ENCODE results near the gene ZDHHC13.
"Not testable (repeated sequence)": the region's sequence is repeated elsewhere in the genome, so short reads cannot be mapped to it uniquely, and the experiment has no call there.

ZDHHC13 gene

GRCh38 chr11:19093976-19094375, 23.0 kb upstream of the ZDHHC13 start:
- FAIRE-seq (no peak), DNase-seq (ENCODE audit: extremely low spot score, insufficient read length, low read depth) (no peak)

DNA sequence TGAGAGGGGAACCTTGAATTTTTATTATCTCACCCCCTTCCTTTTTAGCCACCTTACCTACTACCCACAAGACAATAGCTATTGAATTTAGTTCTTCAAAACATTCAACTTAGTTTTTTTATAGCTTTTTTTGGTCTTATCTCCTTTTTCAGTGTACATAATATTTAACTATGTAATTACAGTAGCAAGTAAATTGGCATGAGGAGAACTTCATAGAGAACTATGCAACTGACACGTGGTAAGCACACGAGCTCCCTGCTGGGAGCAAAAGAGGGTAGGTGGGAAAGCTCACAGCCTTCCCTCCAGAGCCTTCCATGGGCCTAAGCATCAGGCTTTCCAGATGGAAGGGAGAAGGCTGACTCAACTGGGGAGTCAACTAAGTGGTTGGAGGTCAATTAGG, 22.1 kb upstream of the ZDHHC13 start:
- FAIRE-seq (no peak), DNase-seq (ENCODE audit: extremely low spot score, insufficient read length, low read depth) (no peak)

GRCh38 chr11:19099093-19099492, 17.9 kb upstream of the ZDHHC13 start:
- DNase-seq (ENCODE audit: extremely low spot score, insufficient read length, low read depth) (no peak), FAIRE-seq (no peak)

GRCh38 chr11:19100885-19101284, 16.1 kb upstream of the ZDHHC13 start:
- no peak for DNase-seq (ENCODE audit: extremely low spot score, insufficient read length, low read depth)
- FAIRE-seq: no peak

- DNase-seq (ENCODE audit: extremely low spot score, insufficient read length, low read depth) (no peak), FAIRE-seq (no peak)
Observed at GRCh38 chr11:19101796-19102520, 15.0 kb upstream of the ZDHHC13 start.

DNA sequence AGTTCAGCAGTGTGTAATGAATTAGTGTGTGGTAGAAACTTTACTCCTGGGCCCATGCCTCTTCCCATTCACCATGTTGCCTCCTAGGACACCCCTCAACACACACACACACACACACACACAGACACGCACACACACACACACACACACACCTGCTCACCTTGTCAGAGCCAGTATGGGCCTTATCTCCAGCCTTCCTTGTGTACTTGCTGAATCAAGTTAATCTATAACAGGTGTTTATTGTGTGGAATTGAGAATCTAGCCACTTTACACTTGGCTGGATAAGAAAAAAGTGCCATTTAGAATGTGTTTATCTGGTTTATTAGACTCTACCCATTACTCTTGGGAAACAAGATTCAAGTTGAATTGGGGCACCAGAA, 14.5 kb upstream of the ZDHHC13 start:
- FAIRE-seq (no peak), DNase-seq (ENCODE audit: extremely low spot score, insufficient read length, low read depth) (no peak)

GRCh38 chr11:19105011-19105410, 12.0 kb upstream of the ZDHHC13 start:
- DNase-seq (ENCODE audit: extremely low spot score, insufficient read length, low read depth) (no peak), FAIRE-seq (no peak)

DNA sequence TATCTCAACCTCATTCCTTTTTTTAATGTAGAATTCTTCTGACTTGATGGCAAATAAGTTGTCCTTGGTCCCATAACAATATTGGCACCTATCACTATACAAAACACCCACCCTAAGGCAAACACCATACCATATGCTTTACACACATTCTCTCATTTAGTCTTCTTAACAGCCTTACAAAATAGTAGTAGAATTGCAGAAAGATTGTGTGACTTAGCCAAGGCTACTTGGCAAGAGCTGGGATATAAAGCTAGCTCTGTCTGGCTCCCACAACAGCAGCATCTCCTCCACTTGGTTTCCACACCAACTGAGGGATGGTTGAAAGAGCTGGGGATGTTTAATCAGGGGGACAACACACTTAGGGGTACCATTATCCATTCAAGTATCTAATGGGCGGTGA, 9.8 kb upstream of the ZDHHC13 start:
- FAIRE-seq (no peak), DNase-seq (ENCODE audit: extremely low spot score, insufficient read length, low read depth) (no peak)

GRCh38 chr11:19110295-19110694, 6.7 kb upstream of the ZDHHC13 start:
- DNase-seq (ENCODE audit: extremely low spot score, insufficient read length, low read depth): no peak
- no peak for FAIRE-seq

GRCh38 chr11:19111809-19112208, 5.2 kb upstream of the ZDHHC13 start:
- no peak for DNase-seq (ENCODE audit: extremely low spot score, insufficient read length, low read depth)
- FAIRE-seq: no peak

DNA sequence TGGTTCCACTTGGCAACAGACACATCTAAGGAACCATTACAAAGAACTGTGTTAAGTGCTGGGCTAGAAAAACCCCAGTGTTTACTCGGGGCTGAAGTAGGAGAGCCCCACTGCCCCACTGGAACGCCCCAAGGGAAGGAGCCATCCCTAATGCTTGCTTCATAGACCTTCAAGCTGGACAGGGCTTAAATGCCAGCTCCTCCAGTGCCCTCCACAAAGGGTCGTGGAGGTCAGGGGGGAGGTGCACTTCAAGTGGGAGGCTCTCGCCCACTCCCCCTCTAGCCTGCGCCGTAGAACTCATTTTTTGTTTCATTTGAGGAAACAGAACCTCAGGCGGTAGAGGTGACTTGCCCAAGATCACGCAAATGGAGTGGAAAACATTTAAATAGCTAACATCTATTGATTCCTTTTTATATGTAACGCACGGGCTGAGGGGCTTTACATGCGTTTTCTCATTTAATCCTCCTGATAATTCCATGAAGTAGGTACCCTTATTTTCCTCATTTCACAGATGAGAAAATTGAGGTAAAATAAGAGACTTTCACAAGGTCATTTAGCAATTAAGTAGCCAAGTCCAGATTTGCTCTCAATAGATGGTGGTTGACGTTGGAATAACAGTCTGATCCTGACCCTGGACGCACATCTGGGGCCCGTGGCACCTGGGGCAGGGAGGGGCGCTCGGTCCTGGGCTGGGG, 545 bp upstream of the ZDHHC13 start:
- FAIRE-seq (no peak), DNase-seq (ENCODE audit: extremely low spot score, insufficient read length, low read depth) (no peak)

- no peak for DNase-seq (ENCODE audit: extremely low spot score, insufficient read length, low read depth)
- FAIRE-seq: no peak
Observed at GRCh38 chr11:19117760-19118097, 761 bp downstream of the ZDHHC13 start.

- DNase-seq (ENCODE audit: extremely low spot score, insufficient read length, low read depth) (no peak), FAIRE-seq (no peak)
Observed at GRCh38 chr11:19121646-19122045, 4.7 kb downstream of the ZDHHC13 start.

- no peak for DNase-seq (ENCODE audit: extremely low spot score, insufficient read length, low read depth)
- no peak for FAIRE-seq
Observed at GRCh38 chr11:19122960-19123615, 6.1 kb downstream of the ZDHHC13 start.

GRCh38 chr11:19126562-19127325, 9.8 kb downstream of the ZDHHC13 start:
- DNase-seq (ENCODE audit: extremely low spot score, insufficient read length, low read depth); FAIRE-seq: not testable (repeated sequence)

- DNase-seq (ENCODE audit: extremely low spot score, insufficient read length, low read depth) (no peak), FAIRE-seq (no peak)
Observed at GRCh38 chr11:19134004-19134403, 17.0 kb downstream of the ZDHHC13 start.

- not testable (repeated sequence) for DNase-seq (ENCODE audit: extremely low spot score, insufficient read length, low read depth); FAIRE-seq
Observed at GRCh38 chr11:19136884-19137283, 19.9 kb downstream of the ZDHHC13 start.

- no peak for FAIRE-seq
Observed at GRCh38 chr11:19145319-19145718, 28.4 kb downstream of the ZDHHC13 start.

DNA sequence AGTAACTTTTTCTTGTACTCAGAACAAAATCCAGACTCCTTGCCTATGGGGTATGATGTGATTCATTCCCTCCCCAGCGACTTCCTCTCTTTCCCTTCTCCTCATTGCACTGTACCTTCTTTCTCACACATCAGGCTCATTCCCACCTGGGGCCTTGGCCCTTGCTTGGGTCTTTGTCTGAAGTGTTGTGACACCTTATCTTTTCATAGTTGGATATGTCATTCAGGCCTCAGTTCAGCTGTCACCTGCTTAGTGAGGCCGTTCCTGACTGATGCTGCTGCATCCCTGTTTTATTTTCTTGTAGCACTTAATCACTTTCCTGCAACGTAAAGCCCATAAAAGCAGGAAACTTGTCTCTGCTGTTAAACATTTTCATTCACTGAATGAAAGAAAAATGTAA, 39.9 kb downstream of the ZDHHC13 start:
- FAIRE-seq: no peak
- no peak for DNase-seq (ENCODE audit: extremely low spot score, insufficient read length, low read depth)

More at GRCh38 chr11:19145319-19145718, 28.4 kb downstream of the ZDHHC13 start:
- no peak for DNase-seq (ENCODE audit: extremely low spot score, insufficient read length, low read depth)

DNA sequence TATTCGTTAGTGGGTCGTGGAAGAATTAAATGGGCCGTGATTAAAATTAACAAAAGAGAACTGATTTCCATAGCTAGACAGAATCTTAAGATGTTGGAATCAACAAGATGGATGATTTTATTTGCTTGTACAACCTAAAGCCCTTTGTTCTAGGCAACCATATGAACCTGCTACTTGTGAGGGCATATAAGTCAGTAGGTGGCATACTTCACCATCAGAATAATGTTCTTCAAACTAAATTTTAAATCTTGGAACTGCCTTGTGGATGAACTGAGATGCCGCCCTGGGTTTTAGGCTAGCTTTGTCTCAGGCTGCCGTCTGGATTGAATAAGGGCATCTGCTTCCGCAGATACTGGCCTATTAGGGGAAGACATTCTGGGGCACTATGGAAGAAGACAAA, 43.9 kb downstream of the ZDHHC13 start:
- DNase-seq (ENCODE audit: extremely low spot score, insufficient read length, low read depth) (no peak), FAIRE-seq (no peak)

GRCh38 chr11:19161651-19162050, 44.7 kb downstream of the ZDHHC13 start:
- no peak for DNase-seq (ENCODE audit: extremely low spot score, insufficient read length, low read depth)
- FAIRE-seq: no peak
